GM23338 (cell line): Measurements from ENCODE around the gene XG. TPM values are rescaled to one million over a fixed set of nuclear protein-coding genes. Genes with fewer than 3 reads are reported as not detected.

Experiments used
- ATAC-seq: fragments of 200-7000 bp; cut with Tn5 transposase; 3 replicates; pipeline ENCODE4 v1.9.1; 2020
- DNase-seq: peaks from one replicate; pipeline ENCODE4 v3.0.0-alpha.2; 2015; ENCODE audit warnings: low spot score
- H2AFZ ChIP-seq: fragments of 200-600 bp; sonication (generic); 2 replicates; pipeline ENCODE4 v1.8.0; 2016; ENCODE audit warnings: antibody characterized with exemption, mild to moderate bottlenecking, moderate library complexity
- H3F3A ChIP-seq: fragments of 200-600 bp; sonication (generic); replicated peaks from 2 replicates; pipeline ENCODE4 v1.8.0; 2017; ENCODE audit warnings: antibody characterized with exemption, mixed run types, low read depth
- H3K27ac ChIP-seq: fragments of 200-600 bp; sonication (generic); 2 replicates; pipeline ENCODE4 v1.6.1; 2016; ENCODE audit warnings: low read depth
- H3K27me3 ChIP-seq: fragments of 200-600 bp; sonication (generic); 2 replicates; pipeline ENCODE4 v1.8.0; 2016; ENCODE audit warnings: mild to moderate bottlenecking, mixed run types, moderate library complexity; ENCODE audit not compliant: insufficient read depth
- H3K36me3 ChIP-seq: fragments of 200-600 bp; sonication (generic); 2 replicates; pipeline ENCODE4 v1.8.0; 2016; ENCODE audit warnings: mild to moderate bottlenecking; ENCODE audit not compliant: insufficient read depth
- H3K4me1 ChIP-seq: fragments of 200-600 bp; sonication (generic); 2 replicates; pipeline ENCODE4 v1.8.0; 2016; ENCODE audit warnings: mild to moderate bottlenecking, moderate library complexity; ENCODE audit not compliant: insufficient read depth
- H3K4me2 ChIP-seq: fragments of 200-600 bp; sonication (generic); 2 replicates; pipeline ENCODE4 v1.7.1; 2017; ENCODE audit warnings: mixed run types
- H3K4me3 ChIP-seq: fragments of 200-600 bp; sonication (generic); 2 replicates; pipeline ENCODE4 v1.6.1; 2016; ENCODE audit warnings: mixed run types
- H3K79me2 ChIP-seq: fragments of 200-600 bp; sonication (generic); replicated peaks from 2 replicates; pipeline ENCODE4 v1.8.0; 2017; ENCODE audit warnings: mild to moderate bottlenecking; ENCODE audit not compliant: insufficient read depth
- H3K9me2 ChIP-seq: fragments of 200-600 bp; sonication (generic); 2 replicates; pipeline ENCODE4 v1.8.0; 2017; ENCODE audit not compliant: insufficient read depth
- H4K20me1 ChIP-seq: fragments of 200-600 bp; sonication (generic); replicated peaks from 2 replicates; pipeline ENCODE4 v1.8.0; 2017; ENCODE audit warnings: mild to moderate bottlenecking; ENCODE audit not compliant: insufficient read depth
- H3K27ac Mint-ChIP-seq: 2 replicates; pipeline ENCODE4 v1.8.0; 2020; ENCODE audit warnings: inconsistent platforms, mild to moderate bottlenecking, moderate library complexity, mixed read lengths
- H3K27me3 Mint-ChIP-seq: 3 replicates; pipeline ENCODE4 v1.8.0; 2022; ENCODE audit warnings: low read depth, mild to moderate bottlenecking, moderate library complexity, mixed read lengths, inconsistent platforms; ENCODE audit not compliant: insufficient read depth, poor library complexity
- H3K36me3 Mint-ChIP-seq: 3 replicates; pipeline ENCODE4 v1.8.0; 2021; ENCODE audit warnings: low read depth, mild to moderate bottlenecking, inconsistent platforms, moderate library complexity, mixed read lengths
- H3K4me1 Mint-ChIP-seq: 3 replicates; pipeline ENCODE4 v1.8.0; 2020; ENCODE audit warnings: mild to moderate bottlenecking, inconsistent platforms, mixed read lengths
- H3K4me3 Mint-ChIP-seq: 3 replicates; pipeline ENCODE4 v1.8.0; 2021; ENCODE audit warnings: moderate library complexity, mild to moderate bottlenecking, inconsistent platforms, mixed read lengths
- H3K9me3 Mint-ChIP-seq: 3 replicates; pipeline ENCODE4 v1.8.0; 2020; ENCODE audit warnings: moderate library complexity, mild to moderate bottlenecking, inconsistent platforms, mixed read lengths
- EZH2 ChIP-seq: fragments of 200-600 bp; sonication (generic); IDR thresholded peaks from one replicate; pipeline ENCODE4 v1.8.0; 2017; ENCODE audit warnings: antibody characterized with exemption, mild to moderate bottlenecking, low read depth; ENCODE audit not compliant: unreplicated experiment
- EZH2phosphoT487 ChIP-seq: fragments of 200-600 bp; sonication (generic); IDR thresholded peaks from one replicate; pipeline ENCODE4 v1.8.1; 2018; ENCODE audit warnings: antibody characterized with exemption; ENCODE audit not compliant: unreplicated experiment
- POLR2AphosphoS5 ChIP-seq: IDR thresholded peaks from 2 replicates; pipeline ENCODE4 v1.6.1; 2016; ENCODE audit warnings: antibody characterized with exemption, low read depth
- ZNF462 ChIP-seq: fragments of 250-450 bp; sonication (Bioruptor Pico); IDR thresholded peaks from 2 replicates; pipeline ENCODE4 v1.5.0; 2020; ENCODE audit warnings: mild to moderate bottlenecking, moderate library complexity
- polyA plus RNA-seq: library from polyadenylated mRNA; unstranded; fragments of >200 nt; fragmentation: Nextera tagmentation; extraction: Ambion mirVana; gene quantifications from 2 replicates; pipeline ENCODE4 v1.2.1, GENCODE V29; 2016
- total RNA-seq: library from RNA; depleted of rRNA; stranded (reverse); fragments of >200 nt; shearing (Covaris generic); gene quantifications from 2 replicates; pipeline ENCODE4 v1.2.3, GENCODE V29; 2014
- TF ChIP-seq, protein P1 (sequence below): IDR thresholded peaks from one replicate; pipeline ENCODE4 v1.6.1; 2018; ENCODE audit warnings: antibody characterized with exemption; ENCODE audit not compliant: unreplicated experiment
- TF ChIP-seq, protein P2 (sequence below), 2 experiments: fragments of 200-600 bp in 1 of 2; sonication (generic) in 1 of 2; conservative IDR thresholded peaks; 2 replicates each; pipeline versions ENCODE4 v1.5.1 to v1.6.1; 2016 to 2017; ENCODE audit warnings: antibody characterized with exemption in 2 of 2, low read depth in 2 of 2, mild to moderate bottlenecking in 2 of 2, moderate library complexity in 1 of 2
- TF ChIP-seq, protein P3 (sequence below): IDR thresholded peaks from 2 replicates; pipeline ENCODE4 v1.6.1; 2016; ENCODE audit warnings: antibody characterized with exemption

XG gene
- total and polyA plus RNA-seq, 2 experiments from 2014 or later: 0.28 to 0.60 TPM

GRCh38 chrX:2859197-2859797, 107.5 kb downstream of the XG start:
- Histone ChIP-seq H3K4me2 (no peak overlapping the region), H3K36me3 (no peaks in the 10 kb centered on the region), H4K20me1 (no peaks in the 10 kb centered on the region), H3K27ac (no peak overlapping the region), H2AFZ (no peak overlapping the region), H3K9me2 (no peaks in the 10 kb centered on the region), H3K4me1 (no peaks in the 10 kb centered on the region), H3F3A (no peaks in the 10 kb centered on the region), H3K79me2 (no peaks in the 10 kb centered on the region), H3K27me3 (no peaks in the 10 kb centered on the region), H3K4me3 (no peak overlapping the region)
- H3K4me3 Mint-ChIP-seq: no peak overlapping the region
- H3K27me3 Mint-ChIP-seq: no peaks in the 10 kb centered on the region
- DNase-seq (no peak), ATAC-seq (no peak)
- TF ChIP-seq, protein P1, sequence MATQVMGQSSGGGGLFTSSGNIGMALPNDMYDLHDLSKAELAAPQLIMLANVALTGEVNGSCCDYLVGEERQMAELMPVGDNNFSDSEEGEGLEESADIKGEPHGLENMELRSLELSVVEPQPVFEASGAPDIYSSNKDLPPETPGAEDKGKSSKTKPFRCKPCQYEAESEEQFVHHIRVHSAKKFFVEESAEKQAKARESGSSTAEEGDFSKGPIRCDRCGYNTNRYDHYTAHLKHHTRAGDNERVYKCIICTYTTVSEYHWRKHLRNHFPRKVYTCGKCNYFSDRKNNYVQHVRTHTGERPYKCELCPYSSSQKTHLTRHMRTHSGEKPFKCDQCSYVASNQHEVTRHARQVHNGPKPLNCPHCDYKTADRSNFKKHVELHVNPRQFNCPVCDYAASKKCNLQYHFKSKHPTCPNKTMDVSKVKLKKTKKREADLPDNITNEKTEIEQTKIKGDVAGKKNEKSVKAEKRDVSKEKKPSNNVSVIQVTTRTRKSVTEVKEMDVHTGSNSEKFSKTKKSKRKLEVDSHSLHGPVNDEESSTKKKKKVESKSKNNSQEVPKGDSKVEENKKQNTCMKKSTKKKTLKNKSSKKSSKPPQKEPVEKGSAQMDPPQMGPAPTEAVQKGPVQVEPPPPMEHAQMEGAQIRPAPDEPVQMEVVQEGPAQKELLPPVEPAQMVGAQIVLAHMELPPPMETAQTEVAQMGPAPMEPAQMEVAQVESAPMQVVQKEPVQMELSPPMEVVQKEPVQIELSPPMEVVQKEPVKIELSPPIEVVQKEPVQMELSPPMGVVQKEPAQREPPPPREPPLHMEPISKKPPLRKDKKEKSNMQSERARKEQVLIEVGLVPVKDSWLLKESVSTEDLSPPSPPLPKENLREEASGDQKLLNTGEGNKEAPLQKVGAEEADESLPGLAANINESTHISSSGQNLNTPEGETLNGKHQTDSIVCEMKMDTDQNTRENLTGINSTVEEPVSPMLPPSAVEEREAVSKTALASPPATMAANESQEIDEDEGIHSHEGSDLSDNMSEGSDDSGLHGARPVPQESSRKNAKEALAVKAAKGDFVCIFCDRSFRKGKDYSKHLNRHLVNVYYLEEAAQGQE: no peak
- TF ChIP-seq EZH2phosphoT487: no peak
- TF ChIP-seq, protein P2, sequence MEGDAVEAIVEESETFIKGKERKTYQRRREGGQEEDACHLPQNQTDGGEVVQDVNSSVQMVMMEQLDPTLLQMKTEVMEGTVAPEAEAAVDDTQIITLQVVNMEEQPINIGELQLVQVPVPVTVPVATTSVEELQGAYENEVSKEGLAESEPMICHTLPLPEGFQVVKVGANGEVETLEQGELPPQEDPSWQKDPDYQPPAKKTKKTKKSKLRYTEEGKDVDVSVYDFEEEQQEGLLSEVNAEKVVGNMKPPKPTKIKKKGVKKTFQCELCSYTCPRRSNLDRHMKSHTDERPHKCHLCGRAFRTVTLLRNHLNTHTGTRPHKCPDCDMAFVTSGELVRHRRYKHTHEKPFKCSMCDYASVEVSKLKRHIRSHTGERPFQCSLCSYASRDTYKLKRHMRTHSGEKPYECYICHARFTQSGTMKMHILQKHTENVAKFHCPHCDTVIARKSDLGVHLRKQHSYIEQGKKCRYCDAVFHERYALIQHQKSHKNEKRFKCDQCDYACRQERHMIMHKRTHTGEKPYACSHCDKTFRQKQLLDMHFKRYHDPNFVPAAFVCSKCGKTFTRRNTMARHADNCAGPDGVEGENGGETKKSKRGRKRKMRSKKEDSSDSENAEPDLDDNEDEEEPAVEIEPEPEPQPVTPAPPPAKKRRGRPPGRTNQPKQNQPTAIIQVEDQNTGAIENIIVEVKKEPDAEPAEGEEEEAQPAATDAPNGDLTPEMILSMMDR (conservative IDR thresholded peaks at IDR 0.05; ENCODE audit: low read depth in 2 of 2): no peak
- TF ChIP-seq, protein P3, sequence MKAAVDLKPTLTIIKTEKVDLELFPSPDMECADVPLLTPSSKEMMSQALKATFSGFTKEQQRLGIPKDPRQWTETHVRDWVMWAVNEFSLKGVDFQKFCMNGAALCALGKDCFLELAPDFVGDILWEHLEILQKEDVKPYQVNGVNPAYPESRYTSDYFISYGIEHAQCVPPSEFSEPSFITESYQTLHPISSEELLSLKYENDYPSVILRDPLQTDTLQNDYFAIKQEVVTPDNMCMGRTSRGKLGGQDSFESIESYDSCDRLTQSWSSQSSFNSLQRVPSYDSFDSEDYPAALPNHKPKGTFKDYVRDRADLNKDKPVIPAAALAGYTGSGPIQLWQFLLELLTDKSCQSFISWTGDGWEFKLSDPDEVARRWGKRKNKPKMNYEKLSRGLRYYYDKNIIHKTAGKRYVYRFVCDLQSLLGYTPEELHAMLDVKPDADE: no peak
- TF ChIP-seq EZH2: no peak
- H3K9me3 Mint-ChIP-seq: no peaks in the 10 kb centered on the region
- H3K4me1 Mint-ChIP-seq: peaks cover 5% of the 10 kb centered on the region; the same call in 2 of the 3 replicates
- no peak overlapping the region for H3K27ac Mint-ChIP-seq
- peaks cover 61% of the 10 kb centered on the region for H3K36me3 Mint-ChIP-seq

DNA sequence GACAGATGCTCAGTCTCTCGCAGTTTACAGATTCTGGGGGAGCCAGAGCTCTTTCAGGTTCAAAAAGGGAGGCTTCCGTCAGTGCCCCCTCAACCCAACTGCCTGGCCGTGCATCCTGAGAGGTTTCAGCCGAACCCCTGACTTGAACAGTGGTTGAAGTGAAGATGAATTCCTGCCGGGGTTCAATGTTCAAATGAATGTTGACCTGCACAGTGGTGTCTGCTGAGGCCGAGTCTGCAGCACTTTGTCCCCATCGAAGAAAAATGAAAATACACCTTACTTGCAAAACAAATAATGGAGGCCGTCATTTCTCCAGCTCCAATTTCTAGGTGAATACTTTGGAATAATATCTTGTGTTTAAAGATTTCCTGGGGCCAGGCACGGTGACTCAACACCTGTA, 110.6 kb downstream of the XG start:
- no peak for TF ChIP-seq POLR2AphosphoS5
- no peak for TF ChIP-seq ZNF462
- Histone ChIP-seq H3F3A (no peaks in the 10 kb centered on the region), H3K9me2 (no peaks in the 10 kb centered on the region), H3K4me2 (no peak overlapping the region), H2AFZ (no peak overlapping the region), H3K4me3 (no peak overlapping the region), H3K27me3 (no peaks in the 10 kb centered on the region), H3K4me1 (no peaks in the 10 kb centered on the region), H4K20me1 (no peaks in the 10 kb centered on the region), H3K79me2 (no peaks in the 10 kb centered on the region), H3K36me3 (no peaks in the 10 kb centered on the region), H3K27ac (no peak overlapping the region)
- DNase-seq (no peak), ATAC-seq (no peak)
- H3K36me3 Mint-ChIP-seq: peaks cover 64% of the 10 kb centered on the region
- H3K4me1 Mint-ChIP-seq: peaks cover 5% of the 10 kb centered on the region; the same call in 2 of the 3 replicates
- H3K27ac Mint-ChIP-seq: no peak overlapping the region
- H3K9me3 Mint-ChIP-seq: no peaks in the 10 kb centered on the region
- H3K27me3 Mint-ChIP-seq: no peaks in the 10 kb centered on the region
- no peak overlapping the region for H3K4me3 Mint-ChIP-seq
